ENCODE measurements around the gene FOXN3.

DNA sequence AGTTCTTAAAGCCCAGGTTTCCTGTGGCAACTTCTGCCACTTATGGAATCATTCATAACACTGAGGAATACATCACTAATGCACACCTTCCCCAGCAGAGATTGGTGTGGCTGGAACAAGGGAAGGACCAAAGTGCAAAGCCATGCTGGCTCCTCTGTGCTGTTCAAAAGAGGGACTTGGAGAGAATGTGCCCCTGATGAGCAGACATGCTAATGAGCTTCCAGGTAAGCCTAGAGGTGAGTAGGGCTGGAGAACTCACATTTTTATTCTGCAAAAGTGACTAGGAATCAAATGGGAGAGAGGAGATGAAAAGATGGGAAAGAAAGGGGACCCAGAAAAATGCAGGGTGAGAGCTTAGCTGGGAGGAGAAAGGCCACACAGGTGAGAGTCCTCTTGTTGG lies 302.9 kb downstream of the FOXN3 start:
- TF ChIP-seq, protein P1, sequence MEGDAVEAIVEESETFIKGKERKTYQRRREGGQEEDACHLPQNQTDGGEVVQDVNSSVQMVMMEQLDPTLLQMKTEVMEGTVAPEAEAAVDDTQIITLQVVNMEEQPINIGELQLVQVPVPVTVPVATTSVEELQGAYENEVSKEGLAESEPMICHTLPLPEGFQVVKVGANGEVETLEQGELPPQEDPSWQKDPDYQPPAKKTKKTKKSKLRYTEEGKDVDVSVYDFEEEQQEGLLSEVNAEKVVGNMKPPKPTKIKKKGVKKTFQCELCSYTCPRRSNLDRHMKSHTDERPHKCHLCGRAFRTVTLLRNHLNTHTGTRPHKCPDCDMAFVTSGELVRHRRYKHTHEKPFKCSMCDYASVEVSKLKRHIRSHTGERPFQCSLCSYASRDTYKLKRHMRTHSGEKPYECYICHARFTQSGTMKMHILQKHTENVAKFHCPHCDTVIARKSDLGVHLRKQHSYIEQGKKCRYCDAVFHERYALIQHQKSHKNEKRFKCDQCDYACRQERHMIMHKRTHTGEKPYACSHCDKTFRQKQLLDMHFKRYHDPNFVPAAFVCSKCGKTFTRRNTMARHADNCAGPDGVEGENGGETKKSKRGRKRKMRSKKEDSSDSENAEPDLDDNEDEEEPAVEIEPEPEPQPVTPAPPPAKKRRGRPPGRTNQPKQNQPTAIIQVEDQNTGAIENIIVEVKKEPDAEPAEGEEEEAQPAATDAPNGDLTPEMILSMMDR (IDR thresholded peaks at IDR 0.05), result no peak
- no peak for TF ChIP-seq POLR2A (IDR thresholded peaks at IDR 0.05)
